ENCODE measurements around the gene C1orf210.

C1orf210 gene

DNA sequence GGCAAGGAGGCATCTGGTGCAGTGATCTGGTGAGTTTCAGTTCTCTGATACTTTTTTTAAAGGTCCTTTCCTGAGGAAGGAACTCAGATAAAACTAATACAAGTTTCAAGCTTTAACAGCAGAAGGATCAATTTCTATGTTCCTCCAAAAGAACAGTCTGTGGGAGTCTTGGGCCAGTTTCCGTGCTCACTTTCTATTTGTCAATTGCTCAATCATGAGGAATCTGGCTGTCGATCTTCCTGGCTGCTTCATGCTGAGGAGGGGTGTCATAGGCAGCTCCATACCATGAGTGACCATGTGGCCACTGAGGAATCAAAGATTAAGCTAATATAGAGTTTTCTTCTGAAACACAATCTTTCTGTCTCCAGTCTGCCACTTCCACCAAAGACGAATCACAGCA, 27.0 kb downstream of the C1orf210 start:
- Mint-ChIP-seq H3K27ac (no peak overlapping the region), H3K36me3 (ENCODE audit: low read depth) (peaks cover 10% of the 10 kb centered on the region), H3K27me3 (ENCODE audit: low read depth) (peaks cover 7% of the 10 kb centered on the region), H3K4me3 (no peak overlapping the region), H3K4me1 (no peaks in the 10 kb centered on the region), H3K9me3 (peaks cover 40% of the 10 kb centered on the region)
- TF ChIP-seq, protein P1, sequence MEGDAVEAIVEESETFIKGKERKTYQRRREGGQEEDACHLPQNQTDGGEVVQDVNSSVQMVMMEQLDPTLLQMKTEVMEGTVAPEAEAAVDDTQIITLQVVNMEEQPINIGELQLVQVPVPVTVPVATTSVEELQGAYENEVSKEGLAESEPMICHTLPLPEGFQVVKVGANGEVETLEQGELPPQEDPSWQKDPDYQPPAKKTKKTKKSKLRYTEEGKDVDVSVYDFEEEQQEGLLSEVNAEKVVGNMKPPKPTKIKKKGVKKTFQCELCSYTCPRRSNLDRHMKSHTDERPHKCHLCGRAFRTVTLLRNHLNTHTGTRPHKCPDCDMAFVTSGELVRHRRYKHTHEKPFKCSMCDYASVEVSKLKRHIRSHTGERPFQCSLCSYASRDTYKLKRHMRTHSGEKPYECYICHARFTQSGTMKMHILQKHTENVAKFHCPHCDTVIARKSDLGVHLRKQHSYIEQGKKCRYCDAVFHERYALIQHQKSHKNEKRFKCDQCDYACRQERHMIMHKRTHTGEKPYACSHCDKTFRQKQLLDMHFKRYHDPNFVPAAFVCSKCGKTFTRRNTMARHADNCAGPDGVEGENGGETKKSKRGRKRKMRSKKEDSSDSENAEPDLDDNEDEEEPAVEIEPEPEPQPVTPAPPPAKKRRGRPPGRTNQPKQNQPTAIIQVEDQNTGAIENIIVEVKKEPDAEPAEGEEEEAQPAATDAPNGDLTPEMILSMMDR (IDR thresholded peaks at IDR 0.05; ENCODE audit: unreplicated experiment in 3 of 3), result no peak

DNA sequence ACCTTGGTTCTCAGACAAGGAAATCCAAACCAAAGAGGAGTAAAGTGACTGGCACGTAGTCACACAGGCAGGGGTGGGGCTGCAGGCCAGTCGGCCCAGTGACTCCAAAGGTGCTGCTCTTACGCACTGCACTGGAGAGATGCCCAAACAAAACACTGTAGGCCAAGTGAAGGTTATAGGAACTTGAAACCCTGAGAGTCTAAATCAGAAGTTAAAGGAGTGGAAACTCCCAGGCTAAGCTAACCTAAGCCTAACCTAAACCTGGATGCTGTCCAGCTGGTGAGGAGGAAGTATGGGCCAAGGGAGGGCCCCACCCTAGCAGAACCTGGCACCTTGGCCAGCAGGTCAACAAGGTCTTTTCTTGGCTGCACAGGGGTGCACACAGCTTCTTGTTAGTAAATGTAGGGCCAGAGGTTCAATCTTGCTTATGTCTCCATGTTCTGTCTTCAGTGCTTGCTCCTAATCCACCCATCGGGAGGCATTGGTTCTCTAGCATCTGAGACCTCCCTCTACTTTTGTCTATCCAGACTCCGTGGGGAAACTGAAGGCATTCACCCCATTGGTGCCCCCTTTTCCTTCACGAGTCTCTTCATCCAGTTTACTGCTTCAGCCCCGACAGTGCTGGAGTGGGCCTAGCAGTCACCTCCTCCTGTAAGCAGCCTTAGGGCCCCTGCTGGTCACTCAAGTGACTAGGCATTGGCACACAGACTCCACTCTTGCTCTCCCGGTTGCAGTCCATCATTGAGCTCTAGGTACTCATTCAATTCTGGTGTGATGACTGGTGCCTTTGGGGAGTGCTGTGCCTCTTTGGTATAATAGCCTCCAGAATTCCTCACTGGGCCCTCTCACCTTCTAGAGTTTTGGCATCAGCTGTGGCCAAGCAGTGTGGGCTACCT, 28.5 kb downstream of the C1orf210 start:
- peaks cover 31% of the 10 kb centered on the region for H3K9me3 Mint-ChIP-seq
- H3K4me1 Mint-ChIP-seq, result no peaks in the 10 kb centered on the region

DNA sequence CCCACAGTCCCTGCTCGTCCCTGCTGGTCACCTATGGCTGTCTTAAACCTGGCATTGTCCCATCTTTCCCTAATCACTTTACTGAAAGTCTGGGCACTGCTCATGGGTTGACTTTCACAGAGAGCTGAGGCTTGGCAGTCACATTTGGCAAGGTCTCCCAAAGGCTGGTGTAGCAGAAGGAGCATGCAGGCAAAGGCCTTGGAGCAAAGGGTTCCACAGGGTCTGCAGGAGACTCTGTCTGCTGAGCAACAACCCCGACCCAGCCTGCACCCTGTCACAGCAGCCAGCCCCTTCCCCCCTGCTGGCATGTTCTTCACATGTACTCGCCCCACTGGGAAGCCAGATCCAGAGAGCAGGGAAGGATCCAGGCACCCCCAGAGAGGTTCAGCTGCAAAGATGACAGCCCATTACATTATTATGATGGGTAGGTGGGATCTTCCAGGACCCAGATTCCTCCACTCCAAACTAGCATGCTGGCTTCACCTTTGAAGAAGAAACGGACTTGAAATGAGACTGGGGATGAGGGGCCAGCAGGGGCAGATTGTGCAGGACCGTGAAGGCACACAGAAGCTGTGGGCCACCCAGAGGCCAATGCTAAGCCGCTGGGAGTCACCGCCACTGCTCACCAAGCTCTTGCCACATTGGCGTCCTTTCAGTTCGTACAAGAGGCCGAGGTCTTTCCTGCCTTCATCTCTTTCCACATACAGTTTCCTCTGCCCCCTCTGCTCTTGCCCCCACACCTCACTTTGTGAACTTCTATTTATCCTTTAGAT, 29.8 kb downstream of the C1orf210 start:
- peaks cover 10% of the 10 kb centered on the region for H3K27me3 Mint-ChIP-seq (ENCODE audit: low read depth)
- H3K4me1 Mint-ChIP-seq, result no peaks in the 10 kb centered on the region
- no peak overlapping the region for H3K27ac Mint-ChIP-seq
- TF ChIP-seq, protein P1 (IDR thresholded peaks at IDR 0.05; ENCODE audit: unreplicated experiment in 3 of 3), result no peak
- H3K36me3 Mint-ChIP-seq (ENCODE audit: low read depth), result peaks cover 6% of the 10 kb centered on the region
- H3K4me3 Mint-ChIP-seq, result no peak overlapping the region
- H3K9me3 Mint-ChIP-seq, result peaks cover 25% of the 10 kb centered on the region

More for the DNA sequence above, 28.5 kb downstream of the C1orf210 start:
- TF ChIP-seq, protein P1 (IDR thresholded peaks at IDR 0.05; ENCODE audit: unreplicated experiment in 3 of 3), result no peak
- peaks cover 10% of the 10 kb centered on the region for H3K27me3 Mint-ChIP-seq (ENCODE audit: low read depth)
- H3K27ac Mint-ChIP-seq, result no peak overlapping the region
- peaks cover 10% of the 10 kb centered on the region for H3K36me3 Mint-ChIP-seq (ENCODE audit: low read depth)
- H3K4me3 Mint-ChIP-seq, result no peak overlapping the region

DNA sequence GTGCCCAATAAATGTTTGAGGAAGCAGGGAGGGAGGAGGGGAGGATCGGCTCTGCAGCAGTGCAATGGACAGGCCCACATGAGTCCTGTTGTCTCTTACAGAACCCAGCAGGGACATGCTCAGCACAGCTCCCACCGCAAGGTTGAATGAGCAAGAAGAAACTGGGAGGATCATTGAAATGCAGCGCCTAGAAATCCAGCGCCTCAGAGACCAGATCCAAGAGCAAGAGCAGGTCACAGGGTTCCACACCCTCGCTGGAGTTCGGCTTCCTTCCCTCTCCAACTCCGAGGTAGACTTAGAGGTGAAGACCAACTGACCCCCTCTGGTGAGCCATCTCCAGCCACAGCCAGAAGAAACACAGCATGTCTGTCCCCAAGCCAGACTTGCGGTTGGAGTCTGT, 31.5 kb downstream of the C1orf210 start:
- Mint-ChIP-seq H3K9me3 (peaks cover 25% of the 10 kb centered on the region), H3K36me3 (ENCODE audit: low read depth) (peaks cover 6% of the 10 kb centered on the region), H3K4me1 (no peaks in the 10 kb centered on the region), H3K27me3 (ENCODE audit: low read depth) (peaks cover 10% of the 10 kb centered on the region), H3K4me3 (no peak overlapping the region), H3K27ac (no peak overlapping the region)
- TF ChIP-seq, protein P1 (IDR thresholded peaks at IDR 0.05; ENCODE audit: unreplicated experiment in 3 of 3), result no peak

DNA sequence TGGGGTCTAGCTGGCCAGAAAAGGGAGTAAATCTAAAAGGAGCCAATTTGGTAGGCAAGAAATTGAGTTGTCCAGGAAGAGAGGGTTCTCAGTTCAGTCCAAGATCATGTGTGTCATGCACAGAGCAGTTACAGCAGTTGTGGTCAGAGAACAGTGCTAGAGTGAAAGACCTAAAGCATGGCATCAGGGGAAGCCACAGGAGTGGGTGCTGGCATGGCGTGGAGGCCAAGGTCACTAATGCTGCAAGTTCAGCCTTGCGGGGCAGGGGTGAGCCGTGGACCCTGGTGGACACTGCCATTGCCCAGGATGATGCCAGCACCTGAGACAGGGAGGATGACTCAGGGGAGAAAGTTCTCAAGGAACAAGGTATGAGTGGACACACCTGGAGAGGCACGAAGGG, 32.2 kb downstream of the C1orf210 start:
- H3K27ac Mint-ChIP-seq, result no peak overlapping the region
- H3K4me1 Mint-ChIP-seq, result no peaks in the 10 kb centered on the region
- no peak overlapping the region for H3K4me3 Mint-ChIP-seq
- H3K36me3 Mint-ChIP-seq (ENCODE audit: low read depth), result peaks cover 3% of the 10 kb centered on the region
- peaks cover 10% of the 10 kb centered on the region for H3K27me3 Mint-ChIP-seq (ENCODE audit: low read depth)
- peaks cover 18% of the 10 kb centered on the region for H3K9me3 Mint-ChIP-seq
- TF ChIP-seq, protein P1 (IDR thresholded peaks at IDR 0.05; ENCODE audit: unreplicated experiment in 3 of 3), result no peak

Data from nephron (organoid).